ENCODE data around the gene ST6GAL1. TPM values are rescaled to one million over a fixed set of nuclear protein-coding genes. Genes with fewer than 3 reads are reported as not detected.

Gene ST6GAL1
- total and polyA plus RNA-seq, 2 of the 13 experiments (the other 11 are each of a cell fraction or from before 2014, with no cell fraction given), result 79.9 to 164 TPM

GRCh38 chr3:186930641-186931531, 560 bp downstream of the ST6GAL1 start (continued):
- TF ChIP-seq SAFB2 (CRISPR knock-in tag; IDR thresholded peaks at IDR 0.05; ENCODE audit: borderline replicate concordance, low read depth) (no peak), KDM2A (CRISPR knock-in tag; IDR thresholded peaks at IDR 0.05; ENCODE audit: borderline replicate concordance, low read depth) (peak; percentile 69; the same call in 1 of the 2 replicates), ZNF343 (CRISPR knock-in tag; IDR thresholded peaks at IDR 0.05) (0 out of 2 replicates have a peak, but pooled peaks have one; percentile 32), LBX2 (CRISPR knock-in tag; IDR thresholded peaks at IDR 0.05; ENCODE audit: borderline replicate concordance) (no peak), ZKSCAN8 (CRISPR knock-in tag; IDR thresholded peaks at IDR 0.05; ENCODE audit: borderline replicate concordance) (no peak), ZFP36 (IDR thresholded peaks at IDR 0.05; ENCODE audit: borderline replicate concordance, low read depth, low read length, partially characterized antibody) (no peak), ZNF33A (CRISPR knock-in tag; IDR thresholded peaks at IDR 0.05; ENCODE audit: borderline replicate concordance) (no peak), NCOA2 (CRISPR knock-in tag; IDR thresholded peaks at IDR 0.05) (0 out of 2 replicates have a peak, but pooled peaks have one; percentile 6), ZNF740 (CRISPR knock-in tag; IDR thresholded peaks at IDR 0.05) (0 out of 2 replicates have a peak, but pooled peaks have one; percentile 24), SOX6 (IDR thresholded peaks at IDR 0.05) (no peak), SOX6 (CRISPR knock-in tag; IDR thresholded peaks at IDR 0.05) (peak; percentile 91), CEBPG (CRISPR knock-in tag; IDR thresholded peaks at IDR 0.05) (0 out of 2 replicates have a peak, but pooled peaks have one; percentile 15), MNT (IDR thresholded peaks at IDR 0.05) (peak; percentile 72), ARID3A (IDR thresholded peaks at IDR 0.05; ENCODE audit: low read depth, low read length) (no peak), PTBP1 (IDR thresholded peaks at IDR 0.05; ENCODE audit: low read depth, low read length, poor library complexity, severe bottlenecking) (no peak), JUN (CRISPR knock-in tag; IDR thresholded peaks at IDR 0.05) (no peak)
- TF ChIP-seq, protein P1, sequence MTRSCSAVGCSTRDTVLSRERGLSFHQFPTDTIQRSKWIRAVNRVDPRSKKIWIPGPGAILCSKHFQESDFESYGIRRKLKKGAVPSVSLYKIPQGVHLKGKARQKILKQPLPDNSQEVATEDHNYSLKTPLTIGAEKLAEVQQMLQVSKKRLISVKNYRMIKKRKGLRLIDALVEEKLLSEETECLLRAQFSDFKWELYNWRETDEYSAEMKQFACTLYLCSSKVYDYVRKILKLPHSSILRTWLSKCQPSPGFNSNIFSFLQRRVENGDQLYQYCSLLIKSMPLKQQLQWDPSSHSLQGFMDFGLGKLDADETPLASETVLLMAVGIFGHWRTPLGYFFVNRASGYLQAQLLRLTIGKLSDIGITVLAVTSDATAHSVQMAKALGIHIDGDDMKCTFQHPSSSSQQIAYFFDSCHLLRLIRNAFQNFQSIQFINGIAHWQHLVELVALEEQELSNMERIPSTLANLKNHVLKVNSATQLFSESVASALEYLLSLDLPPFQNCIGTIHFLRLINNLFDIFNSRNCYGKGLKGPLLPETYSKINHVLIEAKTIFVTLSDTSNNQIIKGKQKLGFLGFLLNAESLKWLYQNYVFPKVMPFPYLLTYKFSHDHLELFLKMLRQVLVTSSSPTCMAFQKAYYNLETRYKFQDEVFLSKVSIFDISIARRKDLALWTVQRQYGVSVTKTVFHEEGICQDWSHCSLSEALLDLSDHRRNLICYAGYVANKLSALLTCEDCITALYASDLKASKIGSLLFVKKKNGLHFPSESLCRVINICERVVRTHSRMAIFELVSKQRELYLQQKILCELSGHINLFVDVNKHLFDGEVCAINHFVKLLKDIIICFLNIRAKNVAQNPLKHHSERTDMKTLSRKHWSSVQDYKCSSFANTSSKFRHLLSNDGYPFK (CRISPR knock-in tag; IDR thresholded peaks at IDR 0.05; ENCODE audit: borderline replicate concordance), result peak; percentile 53
- TF ChIP-seq, protein P2, sequence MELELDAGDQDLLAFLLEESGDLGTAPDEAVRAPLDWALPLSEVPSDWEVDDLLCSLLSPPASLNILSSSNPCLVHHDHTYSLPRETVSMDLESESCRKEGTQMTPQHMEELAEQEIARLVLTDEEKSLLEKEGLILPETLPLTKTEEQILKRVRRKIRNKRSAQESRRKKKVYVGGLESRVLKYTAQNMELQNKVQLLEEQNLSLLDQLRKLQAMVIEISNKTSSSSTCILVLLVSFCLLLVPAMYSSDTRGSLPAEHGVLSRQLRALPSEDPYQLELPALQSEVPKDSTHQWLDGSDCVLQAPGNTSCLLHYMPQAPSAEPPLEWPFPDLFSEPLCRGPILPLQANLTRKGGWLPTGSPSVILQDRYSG (CRISPR knock-in tag; IDR thresholded peaks at IDR 0.05), result no peak
- TF ChIP-seq, protein P3, sequence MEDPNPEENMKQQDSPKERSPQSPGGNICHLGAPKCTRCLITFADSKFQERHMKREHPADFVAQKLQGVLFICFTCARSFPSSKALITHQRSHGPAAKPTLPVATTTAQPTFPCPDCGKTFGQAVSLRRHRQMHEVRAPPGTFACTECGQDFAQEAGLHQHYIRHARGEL (CRISPR knock-in tag; IDR thresholded peaks at IDR 0.05), result no peak

Data from HepG2 (cell line).